ENCODE data around the gene NSG1. TPM values are rescaled to one million over a fixed set of nuclear protein-coding genes. Genes with fewer than 3 reads are reported as not detected.

NSG1 gene
- total and polyA plus RNA-seq, 2 of the 4 experiments (the other 2 are of a cell fraction) = 0.72 to 1.6 TPM

- in situ Hi-C loops (cut with MboI; ENCODE audit: low sequenced_read_pairs) = no loop called here
- no peak overlapping the region for H3K18ac ChIP-seq (ENCODE audit: low read depth, low read length)
Observed at GRCh38 chr4:4383085-4383484, 3.8 kb upstream of the NSG1 start.

More at GRCh38 chr4:4383085-4383484, 3.8 kb upstream of the NSG1 start:
- no peak overlapping the region for H3K4me3 ChIP-seq (ENCODE audit: insufficient read depth, low read depth, low read length)
- H3K36me3 ChIP-seq (ENCODE audit: control insufficient read depth, insufficient read depth, low read length) = no peaks in the 10 kb centered on the region
- no peak overlapping the region for H2AFZ ChIP-seq (replicated peaks; ENCODE audit: low read length, poor library complexity)
- ChIA-PET CTCF (no interaction called here), POLR2A (ENCODE audit: unreplicated experiment) (interaction anchor here (0.6 kb wide), 1 partner anchor 79 kb away, joined by 6 read pairs; no protein-coding TSS in a partner anchor)
- dilution Hi-C loops (cut with HindIII; ENCODE audit: low sequenced_read_pairs, unreplicated experiment) (no loop called here), intact Hi-C loops (cut with micrococcal nuclease) (no loop called here)
- H3K27ac ChIP-seq (ENCODE audit: insufficient read depth, low read length) = no peak overlapping the region
- H3K27me3 ChIP-seq (ENCODE audit: control insufficient read depth, insufficient read depth, low read length) = peaks cover 76% of the 10 kb centered on the region
- no peak overlapping the region for H3K14ac ChIP-seq (replicated peaks; ENCODE audit: low read depth, low read length)
- no peak overlapping the region for H3K23ac ChIP-seq (ENCODE audit: low read depth, low read length)
- no CpG with 5 or more reads among the region's 3 CpGs for WGBS, 2 experiments (ENCODE audit: extremely low coverage in 2 of 2, insufficient read length in 1 of 2)
- no peaks in the 10 kb centered on the region; the same call in 1 of the 2 replicates for H4K20me1 ChIP-seq (ENCODE audit: insufficient read depth, low read length)
- no peak overlapping the region for H3K9ac ChIP-seq (ENCODE audit: low read depth, low read length)
- no peaks in the 10 kb centered on the region for H3K9me3 ChIP-seq (ENCODE audit: control insufficient read depth, insufficient read depth, low read length)
- no peak overlapping the region for H4K8ac ChIP-seq (ENCODE audit: low read depth in 2 of 2, low read length in 2 of 2)
- H3K56ac ChIP-seq (ENCODE audit: extremely low read depth, insufficient read depth, low read length) = no peak overlapping the region
- no peak overlapping the region for H3K4me2 ChIP-seq (ENCODE audit: low read depth, low read length)
- H2BK20ac ChIP-seq (ENCODE audit: low read depth, low read length) = no peak overlapping the region
- DNase-seq (no peak), ATAC-seq (ENCODE audit: low read depth) (no peak)
- H4K91ac ChIP-seq (ENCODE audit: insufficient read depth, low read depth, low read length) = no peak overlapping the region
- TF ChIP-seq SMC3 (IDR thresholded peaks at IDR 0.05; ENCODE audit: low read depth, low read length) = no peak
- no peak for TF ChIP-seq ELK1 (IDR thresholded peaks at IDR 0.05; ENCODE audit: borderline replicate concordance, low read depth, low read length)
- no peak for TF ChIP-seq RAD21 (IDR thresholded peaks at IDR 0.05; ENCODE audit: low read length)
- TF ChIP-seq BHLHE40 (IDR thresholded peaks at IDR 0.05; ENCODE audit: low read depth, low read length) = no peak
- TF ChIP-seq RCOR1 (IDR thresholded peaks at IDR 0.05; ENCODE audit: insufficient replicate concordance, low read length) = no peak
- TF ChIP-seq, protein P1, sequence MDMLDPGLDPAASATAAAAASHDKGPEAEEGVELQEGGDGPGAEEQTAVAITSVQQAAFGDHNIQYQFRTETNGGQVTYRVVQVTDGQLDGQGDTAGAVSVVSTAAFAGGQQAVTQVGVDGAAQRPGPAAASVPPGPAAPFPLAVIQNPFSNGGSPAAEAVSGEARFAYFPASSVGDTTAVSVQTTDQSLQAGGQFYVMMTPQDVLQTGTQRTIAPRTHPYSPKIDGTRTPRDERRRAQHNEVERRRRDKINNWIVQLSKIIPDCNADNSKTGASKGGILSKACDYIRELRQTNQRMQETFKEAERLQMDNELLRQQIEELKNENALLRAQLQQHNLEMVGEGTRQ (IDR thresholded peaks at IDR 0.05; ENCODE audit: low read depth, low read length) = no peak
- no peak for TF ChIP-seq MAZ (IDR thresholded peaks at IDR 0.05; ENCODE audit: borderline replicate concordance, low read depth, low read length)
- no peak for TF ChIP-seq MXI1 (IDR thresholded peaks at IDR 0.05; ENCODE audit: borderline replicate concordance, low read depth, low read length)
- no peak for TF ChIP-seq CTCF (conservative IDR thresholded peaks at IDR 0.05; ENCODE audit: low read depth, low read length)
- no peak overlapping the region for H2BK120ac ChIP-seq (ENCODE audit: low read depth, low read length)
- H3K9me1 ChIP-seq (ENCODE audit: insufficient read depth, low read length) = no peaks in the 10 kb centered on the region
- H3K4me1 ChIP-seq (ENCODE audit: control insufficient read depth, insufficient read depth, low read length) = peaks cover 4% of the 10 kb centered on the region; the same call in 1 of the 2 replicates
- H2AK9ac ChIP-seq (replicated peaks; ENCODE audit: low read depth, low read length, poor library complexity) = no peak overlapping the region
- no peak overlapping the region for H2AK5ac ChIP-seq (ENCODE audit: low read depth, low read length)
- H2BK15ac ChIP-seq (ENCODE audit: low read depth, low read length) = no peak overlapping the region
- no peak overlapping the region for H2BK5ac ChIP-seq (ENCODE audit: low read depth, low read length, poor library complexity, severe bottlenecking)
- no peaks in the 10 kb centered on the region for H3K79me1 ChIP-seq (ENCODE audit: low read depth in 1 of 2, low read length in 2 of 2)
- BruUV-seq (replicated peaks) = no TSS peak
- no peak overlapping the region for H4K5ac ChIP-seq (ENCODE audit: low read depth, low read length)
- no peak overlapping the region for H3K4ac ChIP-seq (ENCODE audit: low read depth, low read length)
